Esophagus muscularis mucosa (tissue), 4 donors: ENCODE results near the gene ZAP70.

Source experiments
- CTCF ChIP-seq, 3 experiments: fragments of 200-600 bp in 2 of 3; fragments of 450-650 bp in 1 of 3; sonication (generic) in 2 of 3; IDR thresholded peaks; one replicate each; pipeline ENCODE4 v1.5.1; 2017 to 2019; ENCODE audit warnings: antibody characterized with exemption in 3 of 3, mild to moderate bottlenecking in 2 of 3, moderate library complexity in 1 of 3
- EP300 ChIP-seq: sonication (generic); formaldehyde crosslinking; IDR thresholded peaks from one replicate; pipeline ENCODE4 v1.6.1; 2017; ENCODE audit warnings: antibody characterized with exemption
- POLR2AphosphoS5 ChIP-seq, 2 donors: sonication (generic); formaldehyde crosslinking; IDR thresholded peaks; one replicate each; pipeline ENCODE4 v1.6.1; 2017; ENCODE audit warnings: antibody characterized with exemption in 2 of 2

GRCh38 chr2:97716695-97717612 lies 3.6 kb downstream of the ZAP70 start:
- TF ChIP-seq CTCF (IDR thresholded peaks at IDR 0.05) (no peak), EP300 (no peak), POLR2AphosphoS5 (IDR thresholded peaks at IDR 0.05) (no peak)
